H1 (cell line): ENCODE data around the gene GJA8.

Source experiments
- CEBPB ChIP-seq: IDR thresholded peaks from 2 replicates; pipeline ENCODE4 v1.6.1; 2012; ENCODE audit warnings: low read depth, low read length
- RAD21 ChIP-seq, 2 experiments: IDR thresholded peaks in 1 of 2; conservative IDR thresholded peaks in 1 of 2; 2 replicates each; pipeline ENCODE4 v1.6.1; 2011; ENCODE audit warnings: low read depth in 2 of 2, low read length in 2 of 2, improper control_type of control experiment in 1 of 2, inconsistent platforms in 1 of 2, mild to moderate bottlenecking in 1 of 2, moderate library complexity in 1 of 2

DNA sequence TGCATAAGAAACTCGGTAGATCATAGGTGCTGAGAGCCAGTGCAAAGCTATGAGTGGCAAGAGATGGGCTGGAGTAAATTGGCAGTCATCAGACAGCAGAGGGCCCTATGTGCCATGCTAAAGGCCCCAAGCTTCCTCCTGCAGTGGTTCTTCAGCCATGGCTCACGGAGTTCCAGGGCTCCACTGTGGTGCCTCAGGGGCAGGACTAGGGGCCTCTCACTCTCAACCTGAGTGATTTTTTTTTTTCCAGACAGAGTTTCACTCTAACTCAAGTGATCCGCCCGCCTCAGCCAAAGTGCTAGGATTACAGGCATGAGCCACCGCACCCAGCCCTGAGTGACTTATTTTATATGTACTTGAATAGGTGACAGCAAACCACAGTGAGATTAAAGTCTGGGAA, 10.4 kb upstream of the GJA8 start:
- TF ChIP-seq CEBPB (no peak), RAD21 (IDR thresholded peaks at IDR 0.05 in 1 of 2, conservative IDR thresholded peaks at IDR 0.05 in 1 of 2; ENCODE audit: low read depth in 2 of 2, low read length in 2 of 2) (peak; percentile 26 to 60; a peak in 3 of 4 replicates)
